ENCODE data around the gene KLHL36. TPM values are rescaled to one million over a fixed set of nuclear protein-coding genes. Genes with fewer than 3 reads are reported as not detected.
"Not testable (repeated sequence)": the region's sequence is repeated elsewhere in the genome, so short reads cannot be mapped to it uniquely, and the experiment has no call there.

The KLHL36 gene
- total RNA-seq, 1 experiment from 2014 or later = 22.0 TPM

- no peak overlapping the region for H3K4me3 ChIP-seq (ENCODE audit: low read depth, low read length, poor library complexity, severe bottlenecking)
- H3K4me1 ChIP-seq (ENCODE audit: insufficient read depth, low read length, poor library complexity, severe bottlenecking) = no peaks in the 10 kb centered on the region
- no peaks in the 10 kb centered on the region for H3K9me3 ChIP-seq (ENCODE audit: low read depth, low read length, poor library complexity, severe bottlenecking)
- TF ChIP-seq, protein P1, sequence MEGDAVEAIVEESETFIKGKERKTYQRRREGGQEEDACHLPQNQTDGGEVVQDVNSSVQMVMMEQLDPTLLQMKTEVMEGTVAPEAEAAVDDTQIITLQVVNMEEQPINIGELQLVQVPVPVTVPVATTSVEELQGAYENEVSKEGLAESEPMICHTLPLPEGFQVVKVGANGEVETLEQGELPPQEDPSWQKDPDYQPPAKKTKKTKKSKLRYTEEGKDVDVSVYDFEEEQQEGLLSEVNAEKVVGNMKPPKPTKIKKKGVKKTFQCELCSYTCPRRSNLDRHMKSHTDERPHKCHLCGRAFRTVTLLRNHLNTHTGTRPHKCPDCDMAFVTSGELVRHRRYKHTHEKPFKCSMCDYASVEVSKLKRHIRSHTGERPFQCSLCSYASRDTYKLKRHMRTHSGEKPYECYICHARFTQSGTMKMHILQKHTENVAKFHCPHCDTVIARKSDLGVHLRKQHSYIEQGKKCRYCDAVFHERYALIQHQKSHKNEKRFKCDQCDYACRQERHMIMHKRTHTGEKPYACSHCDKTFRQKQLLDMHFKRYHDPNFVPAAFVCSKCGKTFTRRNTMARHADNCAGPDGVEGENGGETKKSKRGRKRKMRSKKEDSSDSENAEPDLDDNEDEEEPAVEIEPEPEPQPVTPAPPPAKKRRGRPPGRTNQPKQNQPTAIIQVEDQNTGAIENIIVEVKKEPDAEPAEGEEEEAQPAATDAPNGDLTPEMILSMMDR (conservative IDR thresholded peaks at IDR 0.05; ENCODE audit: low read depth, low read length) = no peak
- TF ChIP-seq EZH2 (IDR thresholded peaks at IDR 0.05; ENCODE audit: borderline replicate concordance, low read depth, low read length, poor library complexity, severe bottlenecking) = no peak
- no peaks in the 10 kb centered on the region for H3K27me3 ChIP-seq (replicated peaks; ENCODE audit: insufficient read depth, low read depth, low read length, poor library complexity)
- BruUV-seq (replicated peaks) = no TSS peak
- CTCF ChIA-PET = no interaction called here
- H3K36me3 ChIP-seq (ENCODE audit: insufficient read depth, low read length, poor library complexity, severe bottlenecking) = no peaks in the 10 kb centered on the region
- H3K27ac ChIP-seq (ENCODE audit: low read depth, low read length, poor library complexity, severe bottlenecking) = no peak overlapping the region
- intact Hi-C loops (cut with micrococcal nuclease; ENCODE audit: unreplicated experiment) = no loop called here
- peak; percentile 14 for DNase-seq (ENCODE audit: low spot score)
- POLR2A ChIA-PET (ENCODE audit: low non-redundant PET) = no interaction called here
These were observed 40.8 kb downstream of the KLHL36 start for GRCh38 chr16:84689111-84689510.

- no peak overlapping the region for H3K27ac ChIP-seq (ENCODE audit: low read depth, low read length, poor library complexity, severe bottlenecking)
- H3K9me3 ChIP-seq (ENCODE audit: low read depth, low read length, poor library complexity, severe bottlenecking) = no peaks in the 10 kb centered on the region
- ChIA-PET CTCF (no interaction called here), POLR2A (ENCODE audit: low non-redundant PET) (no interaction called here)
- no peak for DNase-seq (ENCODE audit: low spot score)
- H3K4me1 ChIP-seq (ENCODE audit: insufficient read depth, low read length, poor library complexity, severe bottlenecking) = no peaks in the 10 kb centered on the region
- no peak overlapping the region for H3K4me3 ChIP-seq (ENCODE audit: low read depth, low read length, poor library complexity, severe bottlenecking)
- TF ChIP-seq, protein P1 (conservative IDR thresholded peaks at IDR 0.05; ENCODE audit: low read depth, low read length) = no peak
- TF ChIP-seq EZH2 (IDR thresholded peaks at IDR 0.05; ENCODE audit: borderline replicate concordance, low read depth, low read length, poor library complexity, severe bottlenecking) = no peak
- BruUV-seq (replicated peaks) = no TSS peak
- no peaks in the 10 kb centered on the region for H3K27me3 ChIP-seq (replicated peaks; ENCODE audit: insufficient read depth, low read depth, low read length, poor library complexity)
- intact Hi-C loops (cut with micrococcal nuclease; ENCODE audit: unreplicated experiment) = no loop called here
- H3K36me3 ChIP-seq (ENCODE audit: insufficient read depth, low read length, poor library complexity, severe bottlenecking) = no peaks in the 10 kb centered on the region
These were observed 41.9 kb downstream of the KLHL36 start for GRCh38 chr16:84690088-84690819.

GRCh38 chr16:84692451-84693214 lies 44.3 kb downstream of the KLHL36 start:
- intact Hi-C loops (cut with micrococcal nuclease; ENCODE audit: unreplicated experiment) = no loop called here
- Histone ChIP-seq H3K27me3 (replicated peaks; ENCODE audit: insufficient read depth, low read depth, low read length, poor library complexity) (no peaks in the 10 kb centered on the region), H3K36me3 (ENCODE audit: insufficient read depth, low read length, poor library complexity, severe bottlenecking) (no peaks in the 10 kb centered on the region), H3K4me1 (ENCODE audit: insufficient read depth, low read length, poor library complexity, severe bottlenecking) (no peaks in the 10 kb centered on the region), H3K9me3 (ENCODE audit: low read depth, low read length, poor library complexity, severe bottlenecking) (no peaks in the 10 kb centered on the region), H3K4me3 (ENCODE audit: low read depth, low read length, poor library complexity, severe bottlenecking) (no peak overlapping the region), H3K27ac (ENCODE audit: low read depth, low read length, poor library complexity, severe bottlenecking) (no peak overlapping the region)
- TF ChIP-seq, protein P1 (conservative IDR thresholded peaks at IDR 0.05; ENCODE audit: low read depth, low read length) = no peak
- no peak for TF ChIP-seq EZH2 (IDR thresholded peaks at IDR 0.05; ENCODE audit: borderline replicate concordance, low read depth, low read length, poor library complexity, severe bottlenecking)
- BruUV-seq (replicated peaks) = no TSS peak
- ChIA-PET CTCF (no interaction called here), POLR2A (ENCODE audit: low non-redundant PET) (no interaction called here)
- DNase-seq (ENCODE audit: low spot score) = no peak

DNA sequence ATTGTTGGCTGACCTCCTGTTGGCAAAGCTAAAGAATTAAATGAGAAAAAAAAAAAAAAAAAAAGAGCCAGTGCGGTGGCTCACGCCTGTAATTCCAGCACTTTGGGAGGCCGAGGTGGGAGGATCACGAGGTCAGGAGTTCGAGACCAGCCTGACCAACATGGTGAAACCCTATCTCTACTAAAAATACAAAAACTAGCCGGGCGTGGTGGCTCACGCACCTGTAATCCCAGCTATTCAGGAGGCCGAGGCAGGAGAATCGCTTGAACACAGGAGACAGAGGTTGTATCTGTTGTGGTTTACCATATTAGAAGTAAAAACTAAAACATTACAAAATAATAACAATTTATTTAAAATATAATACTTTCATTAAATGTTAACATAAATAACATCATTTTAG lies 45.6 kb downstream of the KLHL36 start:
- POLR2A ChIA-PET (ENCODE audit: low non-redundant PET) = not testable (repeated sequence)

More for the DNA sequence above, 45.6 kb downstream of the KLHL36 start:
- DNase-seq (ENCODE audit: low spot score); H3K4me3 ChIP-seq (ENCODE audit: low read depth, low read length, poor library complexity, severe bottlenecking); H3K27me3 ChIP-seq (replicated peaks; ENCODE audit: insufficient read depth, low read depth, low read length, poor library complexity); BruUV-seq (replicated peaks); H3K36me3 ChIP-seq (ENCODE audit: insufficient read depth, low read length, poor library complexity, severe bottlenecking); CTCF ChIA-PET; H3K27ac ChIP-seq (ENCODE audit: low read depth, low read length, poor library complexity, severe bottlenecking); intact Hi-C loops (cut with micrococcal nuclease; ENCODE audit: unreplicated experiment); H3K9me3 ChIP-seq (ENCODE audit: low read depth, low read length, poor library complexity, severe bottlenecking); H3K4me1 ChIP-seq (ENCODE audit: insufficient read depth, low read length, poor library complexity, severe bottlenecking): not testable (repeated sequence)

Measured in A673 (cell line).